Measurements from ENCODE around the gene FAM114A1. TPM values are rescaled to one million over a fixed set of nuclear protein-coding genes. Genes with fewer than 3 reads are reported as not detected.

The FAM114A1 gene
- polyA plus RNA-seq, 1 donor from 2014 or later = not detected

DNA sequence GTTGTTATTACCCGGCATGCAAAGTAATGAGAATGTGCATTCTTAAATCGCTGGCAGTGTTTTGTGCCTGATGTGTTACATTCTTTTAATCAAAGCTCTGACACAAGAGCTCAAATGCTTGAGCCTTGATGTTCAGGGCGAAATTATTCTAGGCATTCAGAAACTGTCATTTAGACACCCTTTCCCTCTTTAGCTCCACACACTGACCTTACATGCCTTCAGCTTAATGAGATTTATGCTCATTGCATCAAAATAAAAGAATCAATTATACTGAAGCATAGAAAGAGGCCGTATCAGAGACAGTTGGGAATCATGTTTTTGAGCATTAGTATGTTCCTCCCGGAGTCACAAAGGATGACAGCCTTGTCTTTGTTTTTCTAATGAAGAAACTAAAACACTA lies 56.7 kb downstream of the FAM114A1 start:
- TF ChIP-seq TAF1 (IDR thresholded peaks at IDR 0.05; ENCODE audit: low read depth) (no peak), RAD21 (conservative IDR thresholded peaks at IDR 0.05) (no peak), MXI1 (conservative IDR thresholded peaks at IDR 0.05; ENCODE audit: poor library complexity, severe bottlenecking) (no peak), SMC3 (conservative IDR thresholded peaks at IDR 0.05; ENCODE audit: poor library complexity) (no peak), EZH2 (IDR thresholded peaks at IDR 0.05; ENCODE audit: borderline replicate concordance, insufficient read depth, low read length, poor library complexity, severe bottlenecking) (no peak), POLR2AphosphoS5 (IDR thresholded peaks at IDR 0.05) (no peak), EP300 (conservative IDR thresholded peaks at IDR 0.05; ENCODE audit: poor library complexity, severe bottlenecking) (no peak)
- TF ChIP-seq, protein P1, sequence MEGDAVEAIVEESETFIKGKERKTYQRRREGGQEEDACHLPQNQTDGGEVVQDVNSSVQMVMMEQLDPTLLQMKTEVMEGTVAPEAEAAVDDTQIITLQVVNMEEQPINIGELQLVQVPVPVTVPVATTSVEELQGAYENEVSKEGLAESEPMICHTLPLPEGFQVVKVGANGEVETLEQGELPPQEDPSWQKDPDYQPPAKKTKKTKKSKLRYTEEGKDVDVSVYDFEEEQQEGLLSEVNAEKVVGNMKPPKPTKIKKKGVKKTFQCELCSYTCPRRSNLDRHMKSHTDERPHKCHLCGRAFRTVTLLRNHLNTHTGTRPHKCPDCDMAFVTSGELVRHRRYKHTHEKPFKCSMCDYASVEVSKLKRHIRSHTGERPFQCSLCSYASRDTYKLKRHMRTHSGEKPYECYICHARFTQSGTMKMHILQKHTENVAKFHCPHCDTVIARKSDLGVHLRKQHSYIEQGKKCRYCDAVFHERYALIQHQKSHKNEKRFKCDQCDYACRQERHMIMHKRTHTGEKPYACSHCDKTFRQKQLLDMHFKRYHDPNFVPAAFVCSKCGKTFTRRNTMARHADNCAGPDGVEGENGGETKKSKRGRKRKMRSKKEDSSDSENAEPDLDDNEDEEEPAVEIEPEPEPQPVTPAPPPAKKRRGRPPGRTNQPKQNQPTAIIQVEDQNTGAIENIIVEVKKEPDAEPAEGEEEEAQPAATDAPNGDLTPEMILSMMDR (IDR thresholded peaks at IDR 0.05; ENCODE audit: poor library complexity, severe bottlenecking) = no peak
- TF ChIP-seq, protein P2, sequence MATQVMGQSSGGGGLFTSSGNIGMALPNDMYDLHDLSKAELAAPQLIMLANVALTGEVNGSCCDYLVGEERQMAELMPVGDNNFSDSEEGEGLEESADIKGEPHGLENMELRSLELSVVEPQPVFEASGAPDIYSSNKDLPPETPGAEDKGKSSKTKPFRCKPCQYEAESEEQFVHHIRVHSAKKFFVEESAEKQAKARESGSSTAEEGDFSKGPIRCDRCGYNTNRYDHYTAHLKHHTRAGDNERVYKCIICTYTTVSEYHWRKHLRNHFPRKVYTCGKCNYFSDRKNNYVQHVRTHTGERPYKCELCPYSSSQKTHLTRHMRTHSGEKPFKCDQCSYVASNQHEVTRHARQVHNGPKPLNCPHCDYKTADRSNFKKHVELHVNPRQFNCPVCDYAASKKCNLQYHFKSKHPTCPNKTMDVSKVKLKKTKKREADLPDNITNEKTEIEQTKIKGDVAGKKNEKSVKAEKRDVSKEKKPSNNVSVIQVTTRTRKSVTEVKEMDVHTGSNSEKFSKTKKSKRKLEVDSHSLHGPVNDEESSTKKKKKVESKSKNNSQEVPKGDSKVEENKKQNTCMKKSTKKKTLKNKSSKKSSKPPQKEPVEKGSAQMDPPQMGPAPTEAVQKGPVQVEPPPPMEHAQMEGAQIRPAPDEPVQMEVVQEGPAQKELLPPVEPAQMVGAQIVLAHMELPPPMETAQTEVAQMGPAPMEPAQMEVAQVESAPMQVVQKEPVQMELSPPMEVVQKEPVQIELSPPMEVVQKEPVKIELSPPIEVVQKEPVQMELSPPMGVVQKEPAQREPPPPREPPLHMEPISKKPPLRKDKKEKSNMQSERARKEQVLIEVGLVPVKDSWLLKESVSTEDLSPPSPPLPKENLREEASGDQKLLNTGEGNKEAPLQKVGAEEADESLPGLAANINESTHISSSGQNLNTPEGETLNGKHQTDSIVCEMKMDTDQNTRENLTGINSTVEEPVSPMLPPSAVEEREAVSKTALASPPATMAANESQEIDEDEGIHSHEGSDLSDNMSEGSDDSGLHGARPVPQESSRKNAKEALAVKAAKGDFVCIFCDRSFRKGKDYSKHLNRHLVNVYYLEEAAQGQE (IDR thresholded peaks at IDR 0.05; ENCODE audit: borderline replicate concordance) = no peak
- no peaks in the 10 kb centered on the region for H3K9me2 ChIP-seq (ENCODE audit: insufficient read depth, low read length)
- H3K27me3 ChIP-seq (ENCODE audit: insufficient read depth, low read depth, low read length) = no peaks in the 10 kb centered on the region
- H3K4me3 ChIP-seq (ENCODE audit: low read length) = no peak overlapping the region
- H3K9ac ChIP-seq (ENCODE audit: low read length) = no peak overlapping the region
- H3K4me2 ChIP-seq (ENCODE audit: low read length) = no peak overlapping the region
- H3K79me2 ChIP-seq (replicated peaks; ENCODE audit: insufficient read depth, low read length) = no peaks in the 10 kb centered on the region
- no peak overlapping the region for H2AFZ ChIP-seq (ENCODE audit: low read depth, low read length)
- H3K36me3 ChIP-seq (ENCODE audit: insufficient read depth, low read length) = no peaks in the 10 kb centered on the region
- no peaks in the 10 kb centered on the region for H4K20me1 ChIP-seq (ENCODE audit: insufficient read depth)
- H3F3A ChIP-seq (ENCODE audit: insufficient read depth, low read length, poor library complexity, severe bottlenecking) = no peaks in the 10 kb centered on the region
- no peaks in the 10 kb centered on the region for H3K9me3 ChIP-seq (ENCODE audit: low read length)
- H3K27ac ChIP-seq (ENCODE audit: low read length) = no peak overlapping the region

DNA sequence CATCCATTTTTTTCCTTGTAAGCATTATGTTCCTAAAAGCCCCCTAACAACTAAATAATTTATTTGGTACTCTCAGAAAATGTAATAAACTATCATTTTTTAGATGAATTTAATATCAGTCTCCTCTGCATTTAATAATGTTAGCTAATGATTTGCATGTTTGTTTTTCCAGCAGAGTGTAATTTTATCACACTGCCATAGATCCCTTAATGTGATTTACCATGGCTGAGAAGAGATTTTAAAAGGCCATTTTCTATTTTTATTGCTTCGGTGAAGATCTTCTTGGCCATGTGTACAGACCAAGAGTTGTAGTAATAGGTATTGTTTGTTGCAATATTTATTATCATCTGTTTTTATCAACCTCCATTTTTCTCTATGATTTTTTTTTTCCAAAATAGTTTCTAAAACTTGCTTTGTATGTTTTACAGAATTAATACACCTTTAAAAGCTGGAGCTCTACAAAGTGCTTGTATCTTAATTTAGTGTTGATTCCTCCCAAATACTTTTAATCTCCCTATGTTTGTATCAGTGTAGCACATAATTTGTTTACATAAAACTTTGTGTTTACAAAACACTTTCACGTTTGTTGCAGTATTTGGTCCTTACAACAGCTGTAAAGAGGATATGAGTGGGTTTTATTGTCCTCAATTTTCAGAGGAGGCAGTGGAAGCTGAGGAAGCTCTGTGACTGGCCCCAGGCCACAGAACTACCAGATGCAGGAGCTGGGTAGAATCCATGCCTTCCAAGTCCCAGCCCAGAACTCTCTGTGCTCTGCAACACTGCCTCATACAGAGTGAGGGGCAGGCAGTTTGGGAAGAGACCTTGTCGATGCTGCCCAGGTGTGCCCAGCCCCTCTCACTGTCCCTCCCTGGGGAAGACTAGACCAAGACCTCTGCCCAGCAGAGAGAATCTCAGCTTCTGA lies 58.1 kb downstream of the FAM114A1 start:
- Histone ChIP-seq H2AFZ (ENCODE audit: low read depth, low read length) (no peak overlapping the region), H3K9me3 (ENCODE audit: low read length) (no peaks in the 10 kb centered on the region), H3K79me2 (replicated peaks; ENCODE audit: insufficient read depth, low read length) (no peaks in the 10 kb centered on the region), H3K36me3 (ENCODE audit: insufficient read depth, low read length) (no peaks in the 10 kb centered on the region), H3K27me3 (ENCODE audit: insufficient read depth, low read depth, low read length) (no peaks in the 10 kb centered on the region), H4K20me1 (ENCODE audit: insufficient read depth) (no peaks in the 10 kb centered on the region), H3K4me2 (ENCODE audit: low read length) (no peak overlapping the region), H3K27ac (ENCODE audit: low read length) (no peak overlapping the region), H3K9ac (ENCODE audit: low read length) (no peak overlapping the region), H3K9me2 (ENCODE audit: insufficient read depth, low read length) (no peaks in the 10 kb centered on the region), H3K4me3 (ENCODE audit: low read length) (no peak overlapping the region), H3F3A (ENCODE audit: insufficient read depth, low read length, poor library complexity, severe bottlenecking) (no peaks in the 10 kb centered on the region)
- TF ChIP-seq SMC3 (conservative IDR thresholded peaks at IDR 0.05; ENCODE audit: poor library complexity) (no peak), EP300 (conservative IDR thresholded peaks at IDR 0.05; ENCODE audit: poor library complexity, severe bottlenecking) (no peak), EZH2 (IDR thresholded peaks at IDR 0.05; ENCODE audit: borderline replicate concordance, insufficient read depth, low read length, poor library complexity, severe bottlenecking) (no peak), POLR2AphosphoS5 (IDR thresholded peaks at IDR 0.05) (no peak), RAD21 (conservative IDR thresholded peaks at IDR 0.05) (no peak), TAF1 (IDR thresholded peaks at IDR 0.05; ENCODE audit: low read depth) (no peak), MXI1 (conservative IDR thresholded peaks at IDR 0.05; ENCODE audit: poor library complexity, severe bottlenecking) (no peak)
- TF ChIP-seq, protein P1 (IDR thresholded peaks at IDR 0.05; ENCODE audit: poor library complexity, severe bottlenecking) = no peak
- TF ChIP-seq, protein P2 (IDR thresholded peaks at IDR 0.05; ENCODE audit: borderline replicate concordance) = no peak
